Measurements from ENCODE around the gene NPAS4. TPM values are rescaled to one million over a fixed set of nuclear protein-coding genes. Genes with fewer than 3 reads are reported as not detected.
"Not testable (repeated sequence)": the region's sequence is repeated elsewhere in the genome, so short reads cannot be mapped to it uniquely, and the experiment has no call there.

The NPAS4 gene
- total RNA-seq, 1 donor from 2014 or later, result not detected

- DNase-seq, result no peak
- ATAC-seq, result no peak
- intact Hi-C loops (cut with micrococcal nuclease), result loop anchor here (10.0 kb wide), 1 partner anchor 260 kb away; the partner anchor contains the start of gene RBM4B
Observed at GRCh38 chr11:66414120-66414934, 6.5 kb upstream of the NPAS4 start.

DNA sequence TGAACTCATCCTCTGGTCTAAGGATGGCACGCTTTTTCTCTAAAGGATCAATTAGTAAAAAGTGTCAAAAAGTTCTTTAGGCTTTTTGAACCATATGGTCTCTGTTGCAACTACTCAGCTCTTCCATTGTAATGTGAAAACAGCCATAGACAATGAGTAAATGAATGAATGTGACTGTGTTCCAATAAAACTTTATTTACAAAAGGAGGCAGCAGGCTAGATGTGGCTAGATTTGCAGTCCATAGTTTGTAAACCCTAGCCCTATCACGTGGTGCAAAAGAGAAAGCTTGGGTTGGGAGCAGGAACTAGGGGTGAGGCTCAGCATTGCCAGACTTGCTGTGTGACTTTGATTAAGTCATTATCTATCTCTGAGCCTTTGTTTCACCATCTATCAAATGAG is 5.4 kb upstream of the NPAS4 start:
- ATAC-seq (no peak), DNase-seq (no peak)
- intact Hi-C loops (cut with micrococcal nuclease), result loop anchor here (10.0 kb wide), 1 partner anchor 259 kb away; the partner anchor contains the start of gene RBM4B

DNA sequence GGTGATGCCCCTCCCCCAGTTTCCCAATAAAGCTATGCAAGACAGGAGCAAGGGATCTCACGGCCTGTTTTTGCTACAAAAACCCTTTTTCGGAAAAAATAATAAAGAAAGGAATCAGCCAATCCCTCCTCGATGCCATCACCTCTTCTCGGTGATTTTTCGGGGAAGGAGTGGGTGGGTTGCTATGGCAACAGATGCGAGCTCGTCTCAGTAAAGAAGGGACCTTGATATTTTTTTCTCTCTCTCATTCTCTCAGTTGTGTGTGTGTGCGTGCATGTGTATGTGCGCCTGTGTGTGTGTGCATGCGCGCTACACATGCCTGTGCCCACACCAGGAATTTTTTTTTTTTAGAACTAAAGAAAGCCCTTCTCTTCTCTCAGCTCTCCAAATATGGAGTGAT is 3.8 kb upstream of the NPAS4 start:
- intact Hi-C loops (cut with micrococcal nuclease), result loop anchor here (10.0 kb wide), 1 partner anchor 258 kb away; the partner anchor contains the start of gene RBM4B
- DNase-seq, result no peak
- no peak for ATAC-seq

- ATAC-seq, result peak; percentile 96
Observed at GRCh38 chr11:66418168-66418985, 2.5 kb upstream of the NPAS4 start.

DNA sequence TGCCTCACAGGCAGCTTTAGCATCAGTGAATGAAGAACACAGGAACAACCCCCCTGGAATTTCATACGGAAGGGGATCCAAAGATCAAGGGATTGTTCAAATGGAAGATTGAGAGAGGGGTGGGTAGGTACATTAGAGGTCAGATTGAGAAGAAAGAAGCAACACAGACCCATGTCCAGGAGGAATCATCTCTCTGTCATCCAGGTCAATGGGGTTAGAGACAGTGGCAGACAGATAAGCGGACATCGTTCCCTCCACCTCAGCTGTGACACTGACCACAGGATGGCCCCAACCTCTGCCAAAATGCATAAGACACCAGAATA is 1.9 kb upstream of the NPAS4 start:
- DNase-seq (no peak), ATAC-seq (no peak)
- intact Hi-C loops (cut with micrococcal nuclease), result loop anchor here (10.0 kb wide), 1 partner anchor 256 kb away; the partner anchor contains the start of gene RBM4B

More at GRCh38 chr11:66418168-66418985, 2.5 kb upstream of the NPAS4 start:
- peak; percentile 85 for DNase-seq
- intact Hi-C loops (cut with micrococcal nuclease), result loop anchor here (10.0 kb wide), 1 partner anchor 256 kb away; the partner anchor contains the start of gene RBM4B

DNA sequence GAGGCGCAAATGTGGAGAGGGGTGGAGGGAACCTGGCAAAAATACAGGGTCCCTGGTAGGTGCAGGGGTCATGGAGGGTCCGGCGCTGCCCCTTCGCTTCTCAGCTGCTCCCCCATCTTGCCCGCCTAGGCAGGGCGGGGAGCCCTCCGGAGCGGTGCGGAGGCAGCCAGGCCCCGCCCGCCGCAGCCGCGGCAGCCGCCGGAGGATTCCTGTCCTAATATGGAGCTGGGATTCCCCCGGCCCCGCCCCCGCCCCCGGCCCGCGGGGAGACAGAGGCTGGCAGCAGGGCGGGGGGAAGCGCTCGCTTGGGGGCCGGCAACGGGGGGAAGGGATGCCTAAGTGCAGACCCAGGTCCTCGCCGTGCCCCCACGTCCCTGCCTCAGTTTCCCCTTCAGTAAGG is 1.0 kb upstream of the NPAS4 start:
- DNase-seq (no peak), ATAC-seq (no peak)
- intact Hi-C loops (cut with micrococcal nuclease), result loop anchor here (10.0 kb wide), 1 partner anchor 255 kb away; the partner anchor contains the start of gene RBM4B

DNA sequence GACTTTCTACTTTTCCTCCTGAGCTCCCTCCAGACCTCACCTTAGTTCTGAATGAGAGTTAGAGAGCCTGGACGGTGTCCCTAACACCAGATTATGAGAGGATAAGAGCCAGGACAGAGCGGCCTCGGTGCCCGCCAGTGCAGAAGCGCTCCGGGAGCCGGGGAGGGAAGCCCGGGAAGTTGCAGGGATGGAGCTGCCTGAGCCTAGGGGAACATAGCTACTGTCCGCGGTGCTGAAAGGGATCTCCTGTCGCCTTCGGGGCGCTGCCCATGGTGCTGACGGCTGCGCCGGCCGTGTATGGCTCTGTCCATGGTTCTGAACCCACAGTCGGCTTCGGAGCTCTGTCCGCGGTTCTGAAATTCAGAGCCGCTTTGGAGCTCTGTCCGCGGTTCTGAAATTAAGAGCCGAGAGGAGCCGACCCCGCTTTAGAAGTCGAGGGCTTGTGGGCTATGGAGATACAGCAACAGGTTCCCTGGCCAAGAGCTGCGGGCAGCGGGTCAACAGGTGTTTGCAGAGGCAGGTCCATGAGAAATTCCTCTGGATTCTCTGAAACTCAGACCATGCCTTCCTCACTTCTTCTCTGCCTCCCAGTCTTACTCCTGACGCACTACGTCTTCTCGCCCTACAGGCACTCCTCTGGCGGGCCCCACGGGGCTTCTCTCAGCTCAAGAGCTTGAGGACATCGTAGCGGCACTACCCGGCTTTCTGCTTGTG is 814 bp downstream of the NPAS4 start:
- ATAC-seq (peak; percentile 89), DNase-seq (peak; percentile 93)
- intact Hi-C loops (cut with micrococcal nuclease), result no loop called here

DNA sequence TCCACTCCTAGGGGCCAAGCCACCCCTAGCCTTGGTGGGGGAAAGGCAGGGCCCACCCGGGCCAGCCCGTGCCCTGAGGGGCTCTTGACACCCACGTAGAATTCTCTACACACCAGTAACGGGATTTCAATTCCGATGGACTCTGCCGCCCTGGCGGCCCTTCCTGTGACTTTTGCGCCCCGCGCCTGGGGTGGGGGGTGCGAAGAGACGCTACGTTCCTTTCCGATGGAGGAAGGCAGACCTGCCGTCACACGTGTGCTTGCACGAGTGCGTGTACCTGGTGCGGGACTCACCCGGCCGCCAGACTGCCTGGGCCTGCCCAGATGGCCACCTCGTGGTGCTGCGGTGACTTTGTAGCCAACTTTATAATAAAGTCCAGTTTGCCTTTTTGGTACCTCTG is 5.5 kb downstream of the NPAS4 start:
- ATAC-seq (no peak), DNase-seq (no peak)
- intact Hi-C loops (cut with micrococcal nuclease), result no loop called here

DNA sequence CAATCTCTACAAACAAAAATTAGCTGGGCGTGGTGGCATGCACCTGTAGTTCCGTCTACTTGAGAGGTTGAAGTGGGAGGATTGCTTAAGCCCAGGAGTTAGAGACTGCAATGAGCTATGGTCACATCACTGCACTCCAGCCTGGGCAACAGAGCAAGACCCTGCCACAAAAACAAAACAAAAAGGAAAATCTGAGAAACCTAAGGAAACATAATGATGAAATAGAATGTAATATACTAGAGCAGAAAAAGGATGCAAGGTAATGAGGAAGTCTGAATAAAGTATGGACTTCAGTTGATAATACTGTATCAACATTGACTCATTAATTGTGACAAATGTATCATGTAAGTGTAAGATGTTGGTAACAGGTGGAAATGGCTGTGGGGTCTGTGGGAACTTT is 8.1 kb downstream of the NPAS4 start:
- ATAC-seq (no peak), DNase-seq (no peak)
- intact Hi-C loops (cut with micrococcal nuclease), result no loop called here

DNA sequence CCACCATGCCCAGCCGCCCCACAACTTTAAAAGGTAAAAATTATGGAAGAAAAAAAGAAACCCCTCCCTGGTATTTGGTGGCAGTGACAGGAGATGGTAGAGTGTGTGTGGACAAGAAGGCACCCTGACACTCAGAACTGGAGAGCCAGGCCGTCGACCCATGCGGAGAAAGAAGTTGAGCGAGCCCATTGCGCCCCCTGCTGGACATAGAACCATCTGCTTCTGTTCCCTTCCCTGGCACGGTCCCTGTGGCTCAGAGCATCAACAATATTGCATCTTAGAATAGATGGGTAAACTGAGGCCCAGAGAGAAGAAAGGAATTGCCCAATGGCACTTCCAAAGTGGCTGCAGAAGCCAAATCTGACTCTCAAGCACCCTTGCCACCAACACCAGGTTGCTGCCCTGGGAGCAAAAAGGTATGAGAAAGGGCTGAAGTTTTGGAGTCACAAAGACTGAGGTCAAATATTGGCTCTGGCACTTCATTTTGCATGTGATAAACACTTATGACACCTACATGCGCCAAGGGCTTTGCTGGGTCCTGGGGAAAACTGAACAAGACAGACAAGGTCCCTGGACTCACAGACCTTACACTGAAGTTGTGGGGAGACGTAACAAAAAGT is 9.3 kb downstream of the NPAS4 start:
- peak; percentile 87 for ATAC-seq
- intact Hi-C loops (cut with micrococcal nuclease), result no loop called here
- peak; percentile 82 for DNase-seq

DNA sequence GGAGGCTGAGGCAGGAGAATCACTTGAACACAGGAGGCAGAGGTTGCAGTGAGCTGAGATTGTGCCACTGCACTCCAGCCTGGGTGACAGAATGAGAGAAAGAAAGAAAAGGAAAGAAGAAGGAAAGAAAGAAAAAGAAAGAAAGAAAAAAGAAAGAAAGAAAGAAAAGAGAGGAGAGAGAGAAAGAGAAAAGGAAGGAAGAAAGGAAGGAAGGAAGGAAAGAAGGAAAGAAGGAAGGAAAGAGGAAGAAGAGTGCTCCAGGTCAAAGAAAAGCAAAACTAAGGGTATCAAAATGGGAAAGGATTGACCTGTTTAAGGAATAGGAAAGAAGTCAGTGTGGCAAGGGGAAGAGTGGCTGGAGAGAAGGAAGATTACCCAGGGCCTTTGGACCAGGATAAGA is 10.5 kb downstream of the NPAS4 start:
- DNase-seq; ATAC-seq; intact Hi-C loops (cut with micrococcal nuclease): not testable (repeated sequence)

- ATAC-seq; DNase-seq; intact Hi-C loops (cut with micrococcal nuclease): not testable (repeated sequence)
Observed at GRCh38 chr11:66431871-66432329, 11.1 kb downstream of the NPAS4 start.

GRCh38 chr11:66432597-66432996 is 11.8 kb downstream of the NPAS4 start:
- ATAC-seq (no peak), DNase-seq (no peak)
- intact Hi-C loops (cut with micrococcal nuclease), result no loop called here

- intact Hi-C loops (cut with micrococcal nuclease), result no loop called here
- DNase-seq (no peak), ATAC-seq (no peak)
Observed at GRCh38 chr11:66437979-66438503, 17.2 kb downstream of the NPAS4 start.

DNA sequence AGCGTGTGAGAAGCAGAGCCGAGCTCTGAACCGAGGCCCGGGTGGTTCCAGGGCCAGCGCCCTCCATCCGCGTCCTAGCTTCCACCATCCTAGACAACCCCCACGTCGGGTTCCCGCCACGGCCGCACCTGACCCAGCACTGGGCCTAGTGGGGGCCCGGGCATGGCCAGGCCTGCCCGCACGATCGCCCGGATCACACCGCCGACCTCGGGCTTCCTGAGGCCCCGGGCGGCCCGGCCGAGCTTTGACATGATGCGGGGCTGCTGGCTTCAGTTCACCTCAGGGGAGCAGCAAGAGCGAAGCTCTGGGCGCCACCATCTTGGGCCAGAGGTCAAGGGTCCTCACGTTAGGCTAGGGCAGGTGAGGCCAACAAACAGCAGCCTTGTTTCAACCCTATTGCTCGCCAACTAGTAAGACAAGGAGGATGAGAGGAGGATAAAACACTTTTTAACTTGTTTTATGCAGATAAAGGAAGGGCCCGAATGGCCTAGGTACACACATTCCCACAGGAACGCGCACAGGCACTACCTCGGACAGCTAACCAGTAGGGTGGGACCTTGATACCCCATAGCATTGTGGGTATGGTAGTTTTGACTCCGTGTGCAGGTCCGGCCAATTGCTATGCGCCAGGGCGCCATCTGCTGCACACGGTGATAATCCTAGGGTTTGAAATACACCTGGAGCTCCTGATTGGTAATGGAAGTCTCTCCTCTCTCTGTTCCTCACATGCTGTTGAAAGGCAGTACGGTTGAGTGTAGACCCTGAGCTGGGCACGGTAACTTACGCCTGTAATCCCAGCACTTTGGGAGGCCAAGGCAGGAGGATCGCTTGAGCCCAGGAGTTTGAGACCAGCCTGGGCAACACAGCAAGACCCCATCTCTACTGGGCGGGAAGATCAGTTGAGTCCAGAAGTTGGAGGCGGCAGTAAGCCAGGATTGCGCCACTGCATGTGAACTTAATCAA is 17.9 kb downstream of the NPAS4 start, which contains the start of gene MRPL11:
Gene MRPL11 (minus strand): TSS at position 345 of the 963 bp plus-strand sequence. CDS start 94 bp downstream, at position 251.
- intact Hi-C loops (cut with micrococcal nuclease), result no loop called here
- ATAC-seq (peak; percentile 99), DNase-seq (peak; percentile 93)

GRCh38 chr11:66440101-66440939 is 19.5 kb downstream of the NPAS4 start:
- ATAC-seq; DNase-seq; intact Hi-C loops (cut with micrococcal nuclease): not testable (repeated sequence)
